GM18909 (cell line): ENCODE measurements around the gene RWDD1.

ENCODE experiments used
- ATAC-seq: cut with Tn5 transposase; IDR thresholded peaks from one replicate; pipeline ENCODE4 v1.9.1; 2021; ENCODE audit warnings: mild to moderate bottlenecking; ENCODE audit not compliant: unreplicated experiment, poor library complexity

RWDD1 gene

DNA sequence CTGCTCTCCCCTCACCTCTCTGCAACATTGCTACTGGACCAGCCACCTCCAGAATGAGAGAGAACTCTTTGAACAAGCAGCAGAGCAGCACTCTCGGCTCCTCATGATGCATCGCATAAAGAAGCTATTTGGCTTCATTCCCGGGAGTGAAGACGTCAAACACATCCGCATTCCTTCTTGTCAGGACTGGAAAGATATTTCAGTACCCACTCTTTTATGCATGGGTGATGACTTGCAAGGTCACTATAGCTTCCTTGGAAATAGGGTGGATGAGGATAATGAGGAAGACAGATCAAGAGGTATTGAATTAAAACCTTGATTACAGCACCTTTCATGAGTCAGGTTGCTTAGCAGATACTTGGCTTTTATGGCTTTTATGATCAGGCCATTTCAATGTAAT, 13.4 kb upstream of the RWDD1 start:
- ATAC-seq = no peak

DNA sequence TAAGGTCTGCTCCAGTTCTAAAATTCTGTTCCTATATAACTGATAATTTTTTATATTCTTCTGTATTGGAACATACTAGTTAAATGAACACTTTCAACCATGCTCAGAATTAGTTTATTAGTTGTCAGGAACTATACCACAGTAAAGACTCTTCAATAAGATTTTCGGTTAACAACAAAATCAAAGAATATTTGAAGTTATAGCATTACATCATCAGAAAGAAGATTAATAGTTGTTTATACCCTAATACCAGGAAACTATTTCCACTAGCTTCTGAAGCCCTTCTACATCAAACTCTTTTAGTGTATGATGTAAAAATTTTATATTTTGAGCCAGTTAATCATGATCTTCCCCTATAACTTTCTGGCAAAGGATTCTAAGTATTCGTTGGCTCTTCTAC, 11.2 kb upstream of the RWDD1 start:
- no peak for ATAC-seq

- ATAC-seq = peak; percentile 77
Measured at GRCh38 chr6:116561377-116562018, 9.8 kb upstream of the RWDD1 start.

DNA sequence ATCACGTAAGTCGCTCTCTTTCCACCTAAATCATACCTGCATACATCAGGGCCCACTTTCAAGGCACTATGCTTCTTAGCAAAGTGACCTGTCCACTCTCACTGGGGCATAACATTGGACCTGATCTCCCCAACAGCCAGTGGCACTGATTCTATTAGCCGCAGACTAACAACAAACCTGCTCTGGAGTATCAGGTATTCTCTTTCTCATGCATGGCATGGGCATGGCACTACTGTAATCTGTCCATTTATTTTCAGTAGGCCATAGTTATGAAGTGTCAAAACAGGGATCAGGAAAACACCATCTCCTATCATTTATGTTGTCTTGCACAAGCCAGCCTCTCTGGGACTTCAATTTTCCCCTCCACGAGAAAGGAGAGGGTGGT, 9.3 kb upstream of the RWDD1 start:
- no peak for ATAC-seq

GRCh38 chr6:116562614-116563013, 8.7 kb upstream of the RWDD1 start:
- ATAC-seq = no peak

DNA sequence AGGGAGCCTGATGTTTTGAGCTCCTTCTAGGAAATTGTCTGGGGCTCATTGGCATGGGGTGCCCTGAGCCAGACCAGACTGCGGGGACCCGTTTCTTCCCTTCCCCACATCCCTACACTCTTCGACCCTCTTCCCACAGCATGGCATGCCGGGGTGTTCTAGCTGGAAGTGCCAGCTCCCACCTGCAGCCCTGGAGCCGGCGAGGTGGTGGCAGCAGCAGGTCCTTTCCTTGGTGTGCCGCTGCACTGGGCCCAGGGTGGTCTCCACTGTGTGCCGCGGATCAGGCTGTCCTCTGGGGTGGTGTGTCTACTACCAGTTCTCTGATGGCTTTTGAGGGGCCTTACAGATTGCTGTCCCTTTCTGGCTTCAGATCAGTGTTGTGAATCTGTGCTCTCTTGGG, 7.5 kb upstream of the RWDD1 start:
- ATAC-seq = no peak

DNA sequence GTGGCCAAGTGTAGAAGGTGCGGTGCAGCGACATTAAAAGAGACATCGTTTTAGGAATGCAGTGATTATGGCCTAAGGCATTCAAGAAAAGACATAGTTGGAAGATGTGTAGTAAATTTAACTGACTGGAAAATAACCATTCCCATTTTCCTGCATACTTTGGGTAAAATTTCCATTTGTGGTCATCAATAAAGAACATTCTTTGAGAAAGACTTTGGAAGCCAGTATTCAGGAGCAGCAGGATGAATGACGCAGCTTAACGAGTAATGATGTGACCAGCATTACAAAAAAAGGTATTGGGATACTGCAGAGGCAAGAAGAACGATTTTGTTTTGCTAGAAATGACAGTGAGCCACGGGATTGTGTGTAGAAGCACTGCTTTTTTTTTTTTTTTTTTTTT, 7.0 kb upstream of the RWDD1 start:
- no peak for ATAC-seq

DNA sequence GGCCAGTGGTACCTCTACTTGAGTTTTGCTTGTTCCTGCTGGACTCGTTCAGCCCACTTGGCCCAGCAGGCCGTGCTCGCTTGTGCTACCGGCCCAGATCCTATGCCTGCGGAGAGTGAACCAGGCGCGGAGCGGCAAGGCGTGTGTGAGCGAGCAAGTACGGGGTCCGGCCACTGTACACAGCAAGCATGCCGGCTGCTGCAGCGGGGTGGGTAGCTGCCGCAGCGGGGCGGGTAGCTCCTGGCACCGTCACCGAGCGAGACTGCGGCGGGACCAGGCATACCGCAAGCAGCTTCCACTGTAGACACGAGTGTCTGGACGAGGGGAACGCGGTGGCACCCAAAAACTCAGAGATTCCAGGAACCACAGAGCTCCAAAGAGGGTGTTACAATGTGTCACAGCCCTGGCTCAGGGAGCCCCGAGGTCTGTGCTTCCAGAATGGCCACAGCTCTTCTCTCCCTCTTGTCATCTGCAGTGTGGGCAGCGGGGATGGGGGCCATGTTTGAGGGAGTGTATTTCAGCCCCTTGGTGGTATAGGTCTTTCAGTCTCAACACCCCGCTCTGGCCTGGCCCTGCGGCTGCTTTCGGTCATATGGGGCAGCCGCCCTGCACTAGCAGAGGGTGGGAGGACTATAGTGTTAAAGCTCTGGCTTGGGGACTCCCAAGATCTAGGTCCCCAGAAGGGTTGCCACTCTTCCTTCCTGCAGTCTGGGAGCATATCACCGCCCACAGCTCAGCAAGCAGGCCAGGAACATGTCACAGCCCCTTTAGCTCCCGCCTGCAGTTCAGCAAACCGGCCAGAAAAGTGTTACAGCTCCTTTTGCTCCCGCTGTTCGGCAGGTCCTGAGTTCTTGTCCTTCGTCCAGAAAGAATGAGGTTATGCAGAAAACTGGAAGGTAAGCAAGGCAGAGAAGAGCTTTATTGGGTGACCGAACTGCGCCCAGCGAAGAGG, 6.1 kb upstream of the RWDD1 start:
- no peak for ATAC-seq

DNA sequence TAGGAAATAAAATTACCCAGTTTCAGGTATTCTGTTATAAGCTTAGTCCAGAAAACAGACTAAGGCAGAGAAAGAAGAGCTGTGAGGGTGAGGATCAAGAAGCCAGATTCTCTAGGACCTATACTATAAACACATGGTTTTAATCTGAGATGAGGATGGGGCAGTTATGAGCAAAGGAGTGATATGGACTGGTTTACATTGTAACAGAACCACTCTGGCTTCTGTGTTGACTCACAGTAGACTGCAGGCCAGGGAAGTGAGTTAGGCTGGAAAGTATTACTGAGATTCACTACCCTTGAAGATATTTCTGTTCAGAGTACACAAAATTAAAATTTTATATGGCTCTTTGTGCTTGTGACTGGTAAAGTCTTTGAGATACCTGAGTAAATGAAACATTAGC, 3.2 kb upstream of the RWDD1 start:
- no peak for ATAC-seq

GRCh38 chr6:116568821-116569755, 2.2 kb upstream of the RWDD1 start:
- ATAC-seq = no peak

DNA sequence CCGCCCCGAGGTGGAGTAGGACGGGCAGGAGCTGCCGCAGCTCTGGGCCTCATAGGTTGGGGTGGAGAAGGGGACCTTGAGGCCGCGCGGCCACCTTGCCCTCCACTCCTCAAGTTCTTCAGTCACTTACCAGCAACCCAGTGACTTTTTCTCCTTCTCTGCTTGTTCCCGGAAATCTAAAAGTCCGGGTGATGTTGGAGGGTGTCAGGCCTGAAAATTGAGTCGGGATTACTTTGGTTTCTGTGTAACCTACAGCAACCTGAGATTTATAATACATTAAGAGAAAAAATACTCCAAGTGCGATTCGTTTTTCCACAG, 338 bp downstream of the RWDD1 start:
- no peak for ATAC-seq

GRCh38 chr6:116572162-116572561, 858 bp downstream of the RWDD1 start:
- no peak for ATAC-seq

DNA sequence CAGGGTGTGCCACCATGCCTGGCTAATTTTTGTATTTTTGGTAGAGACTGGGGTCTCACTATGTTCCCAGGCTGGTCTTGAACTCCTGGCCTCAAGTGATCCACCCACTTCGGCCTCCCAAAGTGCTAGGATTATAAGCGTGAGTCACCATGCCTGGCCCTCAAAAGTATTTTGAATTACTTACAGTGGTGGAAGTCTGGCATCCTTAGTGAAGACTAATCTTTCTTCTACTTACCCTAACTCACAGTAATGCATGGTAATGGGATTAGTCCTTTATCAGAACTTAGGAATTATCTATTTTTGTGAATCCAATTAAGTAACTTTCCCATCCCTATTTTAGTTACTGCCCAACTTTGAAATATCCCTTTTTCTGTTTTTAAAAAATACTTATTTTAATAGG, 3.9 kb downstream of the RWDD1 start:
- no peak for ATAC-seq

DNA sequence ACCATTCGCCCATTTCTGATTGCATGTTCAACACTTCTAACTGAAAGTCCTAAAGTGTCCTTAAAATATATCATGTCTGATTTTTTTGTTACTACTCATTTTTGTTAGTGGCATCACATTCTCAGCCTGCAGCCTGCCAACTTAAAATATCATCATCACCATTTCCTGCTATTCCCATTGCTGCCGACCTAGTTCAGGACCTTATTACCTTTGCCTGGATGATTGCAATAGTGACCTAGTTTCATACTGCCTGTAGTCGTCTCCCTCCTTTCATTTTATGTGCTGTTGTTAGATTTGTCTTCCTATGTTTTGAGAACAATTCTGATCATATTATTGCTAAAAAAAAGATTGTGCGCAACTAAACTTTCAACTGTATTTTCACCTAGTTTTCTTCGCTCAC, 6.2 kb downstream of the RWDD1 start:
- ATAC-seq = no peak

- no peak for ATAC-seq
Measured at GRCh38 chr6:116578335-116578734, 7.0 kb downstream of the RWDD1 start.

DNA sequence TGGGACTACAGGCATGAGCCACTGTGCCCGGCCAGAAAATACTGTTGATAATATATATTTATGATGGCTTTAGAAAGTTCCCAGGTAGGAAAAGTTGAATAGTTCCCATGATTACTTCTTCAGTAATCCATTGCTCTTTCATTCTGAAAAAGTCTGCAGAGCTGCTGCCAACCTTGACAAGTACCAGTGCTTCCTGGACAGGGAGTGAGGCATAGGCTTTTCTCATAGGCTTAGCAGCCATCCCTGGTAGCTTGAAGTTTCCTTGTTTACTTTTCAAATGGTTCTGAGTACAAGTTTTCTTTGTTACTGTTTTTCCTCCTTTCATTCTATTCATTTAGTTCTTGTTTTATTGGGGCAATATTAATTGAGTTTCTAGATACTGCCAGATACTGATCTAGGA, 7.8 kb downstream of the RWDD1 start:
- ATAC-seq = no peak

GRCh38 chr6:116580198-116580597, 8.9 kb downstream of the RWDD1 start:
- no peak for ATAC-seq

DNA sequence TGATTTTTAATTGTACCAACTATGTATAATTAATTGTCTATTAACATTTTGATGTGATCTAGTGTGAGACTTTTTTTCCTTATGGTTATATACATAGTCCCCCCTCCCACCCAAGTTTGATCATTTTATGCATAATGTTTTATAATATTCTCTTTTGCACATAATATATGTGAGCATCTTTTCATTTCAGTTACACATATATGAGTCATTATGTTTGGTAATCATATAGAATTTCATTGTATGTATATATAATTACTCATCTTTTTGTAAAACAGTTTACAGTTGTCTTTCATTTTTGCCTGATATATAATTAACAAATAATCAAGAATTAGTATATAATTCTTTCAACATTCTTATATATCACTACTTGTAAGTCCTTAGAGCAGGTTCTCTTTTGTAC, 15.0 kb downstream of the RWDD1 start:
- ATAC-seq = no peak

DNA sequence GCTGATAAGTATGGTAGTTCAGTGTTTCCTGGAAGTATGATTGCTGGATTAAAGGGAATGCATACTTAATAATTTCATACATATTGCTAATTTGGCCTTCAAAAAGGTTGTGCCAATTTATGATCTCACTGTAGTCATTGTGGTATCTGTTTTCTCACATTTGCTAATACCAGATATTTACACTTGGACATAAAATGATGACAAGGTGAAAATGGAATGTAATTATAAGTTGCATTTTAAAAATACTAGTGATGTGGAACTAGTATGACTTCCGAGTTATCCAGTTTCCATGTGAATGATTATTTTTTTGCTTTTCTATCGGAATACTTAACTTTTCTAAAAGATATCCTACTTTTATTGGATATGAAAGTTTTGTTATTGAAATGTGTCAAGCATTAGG, 15.4 kb downstream of the RWDD1 start:
- ATAC-seq = no peak

DNA sequence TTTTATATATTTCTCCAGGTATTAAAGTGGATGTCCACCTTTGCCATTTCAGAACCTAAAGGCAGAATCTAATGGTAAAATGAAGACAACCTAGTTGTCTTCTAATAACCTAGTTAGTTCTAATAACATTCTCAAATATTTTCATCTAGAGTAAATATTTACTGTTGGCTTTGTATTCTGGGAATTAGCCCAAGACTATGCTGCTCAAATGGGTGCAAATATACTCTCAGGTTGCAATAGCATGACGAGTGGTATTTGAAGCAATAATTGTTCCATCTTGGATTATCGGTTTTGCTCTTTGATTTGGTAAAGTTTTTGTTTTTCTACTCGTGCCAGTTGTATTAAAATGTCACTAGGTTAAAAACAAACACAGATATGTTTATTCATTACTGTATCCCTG, 23.9 kb downstream of the RWDD1 start:
- no peak for ATAC-seq

DNA sequence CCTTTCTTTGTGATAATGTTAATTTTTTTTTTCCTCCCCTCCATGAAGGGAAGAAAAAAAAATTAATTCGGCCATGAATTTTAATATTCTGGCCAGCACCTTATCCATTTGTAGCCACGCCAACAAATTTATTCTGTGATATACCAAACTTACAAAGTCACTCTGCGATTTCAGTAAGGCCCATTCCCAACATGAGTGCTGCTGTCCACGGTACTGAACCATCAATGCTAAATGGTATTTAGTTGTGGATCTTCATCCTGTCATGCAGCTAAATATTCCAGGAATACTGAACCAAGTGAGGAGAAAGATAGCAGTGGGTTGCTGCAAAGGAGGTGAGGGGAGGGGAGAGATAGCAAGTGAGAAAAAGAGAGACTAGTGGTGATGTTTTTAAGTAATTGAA, 25.5 kb downstream of the RWDD1 start:
- no peak for ATAC-seq
